HS-27A (cell line): ENCODE measurements around the gene CHD9NB.

Experiments
- DNase-seq: peaks from one replicate; pipeline ENCODE4 v3.0.0-alpha.2; 2012; ENCODE audit warnings: low read depth, missing footprints

The CHD9NB gene

DNA sequence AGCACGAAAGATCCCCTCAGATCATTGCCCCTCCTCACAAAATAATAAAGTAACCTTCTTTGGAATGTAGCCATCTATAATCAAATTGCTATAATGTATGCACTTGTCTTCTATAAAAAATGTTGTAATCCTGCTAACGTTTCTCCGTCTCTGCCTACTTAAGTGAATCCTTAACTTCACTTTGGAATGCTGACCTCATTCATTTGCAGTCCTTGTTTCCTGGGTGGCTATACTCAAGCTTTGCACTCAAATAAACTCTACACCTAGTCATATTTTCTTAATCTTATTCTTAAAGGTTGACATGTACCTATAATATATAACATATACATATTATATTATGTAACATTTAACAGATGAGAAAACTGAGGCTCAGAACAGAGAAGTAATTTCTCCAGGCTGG, 22.7 kb downstream of the CHD9NB start:
- DNase-seq = no peak

DNA sequence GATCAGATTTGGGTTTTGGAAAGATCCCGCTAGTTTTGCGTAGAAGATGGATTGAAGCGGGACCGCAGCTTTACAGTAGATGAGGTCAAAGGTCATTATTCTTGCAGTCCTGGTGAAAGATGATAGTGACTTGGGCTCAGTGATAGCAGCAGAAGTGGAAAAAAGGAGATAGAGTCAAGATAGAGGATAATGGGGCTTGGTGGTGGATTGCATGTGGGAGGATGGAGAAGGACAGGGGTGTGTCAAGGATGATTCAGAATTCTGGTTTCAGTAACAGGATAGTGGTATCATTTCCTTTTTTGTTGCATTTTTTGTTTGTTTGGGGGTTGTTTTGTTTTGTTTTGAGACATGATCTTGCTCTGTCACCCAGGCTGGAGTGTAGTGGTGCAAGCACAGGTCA, 28.7 kb downstream of the CHD9NB start:
- DNase-seq = no peak

DNA sequence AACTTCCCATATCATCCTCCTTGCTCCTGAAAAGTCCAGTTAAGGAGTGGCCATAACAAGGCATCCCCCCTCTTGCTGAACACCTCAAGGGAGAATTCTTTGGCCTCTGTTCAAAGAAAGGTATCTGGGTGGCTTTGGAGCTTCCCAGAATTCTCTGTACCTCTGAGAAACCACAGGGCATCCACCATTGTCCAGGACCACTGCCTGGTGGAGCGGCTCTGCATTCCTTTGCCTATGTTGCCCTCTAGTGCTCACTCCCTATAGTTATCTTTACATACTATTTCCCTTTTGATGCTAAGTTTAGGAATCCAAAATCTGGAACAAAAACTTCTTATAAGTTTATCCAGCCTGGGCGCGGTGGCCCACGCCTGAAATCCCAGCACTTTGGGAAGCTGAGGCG, 30.3 kb downstream of the CHD9NB start:
- DNase-seq = peak; percentile 42

GRCh38 chr16:53018834-53019416, 33.8 kb downstream of the CHD9NB start:
- DNase-seq = no peak

GRCh38 chr16:53014287-53014686, 38.4 kb downstream of the CHD9NB start:
- no peak for DNase-seq

DNA sequence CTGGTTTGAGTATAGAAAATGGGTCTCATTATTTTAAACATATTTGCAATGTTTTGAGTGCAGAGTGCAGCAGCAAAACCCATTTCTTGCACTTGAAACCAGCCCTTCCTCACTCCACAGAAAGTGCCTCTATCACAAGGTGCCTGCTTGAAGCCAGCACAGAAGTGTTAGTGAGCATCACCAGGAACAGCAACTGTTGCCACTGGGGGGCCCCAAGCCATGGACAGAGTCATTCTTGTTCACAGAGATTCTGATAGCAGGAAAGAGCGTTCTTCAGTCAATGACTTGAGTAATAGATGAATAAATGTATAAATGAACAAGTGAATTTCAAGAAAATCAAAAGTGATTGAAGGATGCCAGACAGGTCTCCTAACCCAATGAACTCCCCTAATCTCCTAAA, 45.6 kb downstream of the CHD9NB start:
- no peak for DNase-seq

DNA sequence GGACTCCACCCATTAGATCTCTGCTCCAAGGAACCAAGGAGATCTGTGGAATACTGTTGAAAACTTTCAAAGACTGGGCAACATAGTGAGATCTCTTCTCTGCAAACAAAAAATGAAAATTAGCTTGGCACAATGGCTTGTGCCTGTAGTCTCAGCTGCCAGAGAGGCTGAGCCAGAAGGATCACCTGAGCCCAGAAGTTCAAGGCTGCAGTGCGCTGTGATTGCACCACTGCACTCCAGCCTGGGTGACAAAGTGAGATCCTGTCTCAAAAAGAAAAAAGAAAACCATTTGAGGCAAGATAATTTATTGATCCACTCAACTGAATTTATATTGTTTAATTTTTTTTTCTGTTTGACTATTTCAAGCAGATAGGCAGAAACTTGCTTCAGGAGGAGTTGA, 54.8 kb downstream of the CHD9NB start:
- DNase-seq = no peak

GRCh38 chr16:52994942-52995341, 57.8 kb downstream of the CHD9NB start:
- no peak for DNase-seq

DNA sequence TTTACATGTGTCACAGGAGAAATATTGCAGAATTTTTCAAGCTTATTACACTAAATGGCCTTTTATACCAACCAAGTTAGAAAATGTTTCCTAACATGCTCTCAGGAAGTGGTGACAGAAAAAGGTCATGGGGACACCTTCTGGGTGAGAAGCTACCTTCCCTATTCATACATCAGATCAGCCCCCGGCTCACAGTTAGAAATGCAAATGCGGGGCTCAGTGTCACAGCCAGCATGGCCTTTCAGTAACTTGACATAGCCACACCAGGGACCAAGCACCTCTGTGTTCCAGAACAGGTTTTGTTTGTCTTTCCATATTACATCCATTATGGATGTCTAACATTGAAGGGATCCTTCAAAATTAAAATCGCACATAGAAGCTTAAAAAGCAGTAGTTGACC, 59.5 kb downstream of the CHD9NB start:
- no peak for DNase-seq

- DNase-seq = no peak
These were observed 61.1 kb downstream of the CHD9NB start for GRCh38 chr16:52991572-52991971.
